ENCODE data around the gene HLA-DOA. TPM values are rescaled to one million over a fixed set of nuclear protein-coding genes. Genes with fewer than 3 reads are reported as not detected.

HLA-DOA gene
- total RNA-seq, 2 donors from 2014 or later = 2.0 to 83.3 TPM

DNA sequence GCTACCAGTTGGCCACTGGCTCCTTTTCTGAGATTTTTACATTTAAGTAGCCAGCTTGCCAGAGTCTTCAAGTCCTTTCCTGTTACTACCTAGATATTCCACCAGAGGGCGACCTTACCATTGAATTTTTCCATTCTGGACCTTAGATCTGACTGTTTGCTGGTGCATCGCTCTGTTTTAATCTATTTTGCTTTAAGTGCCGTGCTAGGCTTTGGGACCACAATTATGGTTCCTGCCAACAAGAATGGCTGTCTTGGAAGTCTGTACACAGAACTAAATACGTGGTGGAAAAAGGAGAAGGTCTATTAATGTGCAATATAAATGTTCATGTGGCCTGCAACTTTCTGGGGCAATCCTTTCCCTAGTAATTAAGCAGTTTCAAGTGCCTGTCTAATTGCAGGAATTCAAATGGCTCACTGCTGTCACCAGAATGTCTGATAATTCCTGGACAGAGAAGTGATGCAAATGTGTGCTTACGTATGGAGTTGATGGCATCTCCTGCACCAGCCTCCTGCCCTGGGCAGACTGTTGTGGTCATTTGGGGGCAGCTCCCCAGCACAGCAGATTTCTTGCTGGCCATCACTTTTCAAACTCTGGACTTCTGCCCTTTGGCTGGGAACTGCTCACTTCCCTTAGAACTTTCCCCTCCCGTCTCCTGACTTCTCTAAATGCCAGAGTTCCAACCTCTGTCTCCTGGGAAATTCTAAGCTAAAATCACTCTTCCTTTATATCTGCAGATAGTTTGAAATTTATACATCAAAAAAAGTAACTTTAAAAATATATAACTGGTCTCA lies 5.6 kb upstream of the HLA-DOA start:
- peak; percentile 44 to 76 (median 56) for DNase-seq
- intact Hi-C loops (cut with DNase I) = no loop called here

DNA sequence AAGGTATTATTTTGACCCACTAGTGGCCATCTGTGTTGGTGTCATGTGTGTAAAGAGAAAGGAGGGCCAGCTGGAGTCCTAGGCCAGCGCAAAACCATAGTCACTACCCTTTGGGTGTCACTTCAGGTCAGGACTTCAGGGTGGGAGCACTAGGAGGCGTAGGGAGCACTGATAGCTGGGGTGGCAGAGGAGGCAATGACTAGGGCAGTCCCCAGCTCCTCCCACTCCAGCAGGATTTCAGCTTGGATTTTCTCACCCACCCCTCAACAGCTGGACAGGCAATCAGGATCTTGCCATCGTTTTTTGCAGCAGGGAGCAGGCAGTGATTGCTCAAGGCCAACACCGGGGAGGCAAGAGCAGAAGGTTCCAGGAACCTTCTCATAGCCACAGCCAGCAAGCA lies 4.2 kb upstream of the HLA-DOA start:
- no peaks in the 10 kb centered on the region for H3K27me3 ChIP-seq
- ATAC-seq = no peak
- intact Hi-C loops (cut with DNase I) = no loop called here

More for the DNA sequence above, 5.6 kb upstream of the HLA-DOA start:
- Histone ChIP-seq H3K9me3 (no peaks in the 10 kb centered on the region), H3K36me3 (replicated peaks in 1 of 2; ENCODE audit: insufficient read depth in 1 of 2, low read depth in 2 of 2) (no peaks in the 10 kb centered on the region), H3K27ac (no peak overlapping the region), H3K4me1 (peaks cover 36% of the 10 kb centered on the region), H3K4me3 (no peak overlapping the region), H3K27me3 (no peaks in the 10 kb centered on the region)
- WGBS, 2 donors = 21% methylated on average over 6 of the region's 6 CpGs
- TF ChIP-seq CTCF (IDR thresholded peaks at IDR 0.05) (peak; percentile 51 to 86 (median 81)), POLR2A (IDR thresholded peaks at IDR 0.05) (no peak)
- peak; percentile 72 for ATAC-seq

GRCh38 chr6:33010356-33010755 lies 965 bp upstream of the HLA-DOA start:
- Histone ChIP-seq H3K4me3 (no peak overlapping the region), H3K36me3 (replicated peaks in 1 of 2; ENCODE audit: insufficient read depth in 1 of 2, low read depth in 2 of 2) (no peaks in the 10 kb centered on the region), H3K27me3 (no peaks in the 10 kb centered on the region), H3K9me3 (no peaks in the 10 kb centered on the region), H3K27ac (no peak overlapping the region), H3K4me1 (peaks cover 11% of the 10 kb centered on the region)
- WGBS, 2 donors = 52 to 56% methylated on average over 6 to 7 of the region's 7 CpGs
- DNase-seq = no peak
- no peak for ATAC-seq
- TF ChIP-seq CTCF (IDR thresholded peaks at IDR 0.05) (no peak), POLR2A (IDR thresholded peaks at IDR 0.05) (no peak)
- intact Hi-C loops (cut with DNase I) = no loop called here

More for the DNA sequence above, 4.2 kb upstream of the HLA-DOA start:
- H3K36me3 ChIP-seq (replicated peaks in 1 of 2; ENCODE audit: insufficient read depth in 1 of 2, low read depth in 2 of 2) = no peaks in the 10 kb centered on the region
- peaks cover 27% of the 10 kb centered on the region for H3K4me1 ChIP-seq
- H3K9me3 ChIP-seq = no peaks in the 10 kb centered on the region
- no peak overlapping the region for H3K27ac ChIP-seq
- TF ChIP-seq CTCF (IDR thresholded peaks at IDR 0.05) (no peak), POLR2A (IDR thresholded peaks at IDR 0.05) (no peak)
- no peak for DNase-seq
- 33 to 35% methylated on average over 4 of the region's 4 CpGs for WGBS, 2 donors
- no peak overlapping the region for H3K4me3 ChIP-seq

DNA sequence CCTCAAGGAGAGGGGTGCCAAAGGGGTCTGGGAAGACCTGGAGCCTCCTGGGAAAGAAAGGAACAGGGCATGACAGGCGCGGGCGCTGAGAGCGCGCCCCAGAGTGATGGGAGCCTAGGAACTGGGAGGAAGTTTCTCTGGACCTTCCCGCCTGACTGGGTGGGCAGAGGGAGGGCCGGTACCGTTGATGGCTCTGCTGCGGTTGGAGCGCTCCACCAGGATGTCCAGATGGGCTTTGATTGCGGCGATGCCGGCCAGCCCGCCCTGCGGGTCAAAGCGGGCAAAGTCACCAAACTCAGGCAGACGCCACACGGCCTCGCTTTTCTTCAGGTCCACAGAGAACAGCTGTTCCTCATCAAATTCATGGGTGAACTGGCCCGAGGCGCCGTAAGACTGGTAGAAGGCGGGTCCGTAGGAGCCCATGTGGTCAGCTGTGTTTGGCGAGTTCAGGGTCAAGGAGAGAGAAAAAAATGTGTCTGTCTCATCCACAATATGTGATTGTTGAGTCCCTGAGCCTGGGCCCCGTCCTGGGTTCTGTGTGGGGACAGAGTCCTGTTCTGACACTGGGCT lies 1.5 kb downstream of the HLA-DOA start:
- no peaks in the 10 kb centered on the region for H3K27me3 ChIP-seq
- no peaks in the 10 kb centered on the region for H3K9me3 ChIP-seq
- H3K4me3 ChIP-seq = no peak overlapping the region
- 81 to 84% methylated on average over 22 to 26 of the region's 26 CpGs for WGBS, 2 donors
- no peaks in the 10 kb centered on the region for H3K36me3 ChIP-seq (replicated peaks in 1 of 2; ENCODE audit: insufficient read depth in 1 of 2, low read depth in 2 of 2)
- peaks cover 6% of the 10 kb centered on the region for H3K4me1 ChIP-seq
- ATAC-seq = no peak
- DNase-seq = no peak
- TF ChIP-seq CTCF (IDR thresholded peaks at IDR 0.05) (no peak), POLR2A (IDR thresholded peaks at IDR 0.05) (no peak)
- intact Hi-C loops (cut with DNase I) = loop anchor here (5.0 kb wide), 1 partner anchor 234 kb away; no protein-coding TSS in a partner anchor
- no peak overlapping the region for H3K27ac ChIP-seq

Data from body of pancreas (tissue), 4 donors.